NCI-H1105 treated with DMSO at 0.1 percent for 48 hours (cell line): ENCODE results near the gene MAPRE2.
"Not testable (repeated sequence)": the region's sequence is repeated elsewhere in the genome, so short reads cannot be mapped to it uniquely, and the experiment has no call there.

Experiments used
- DNase-seq: peaks from one replicate; lab custom pipeline; 2025; lab: John Stamatoyannopoulos, UW

MAPRE2 gene

GRCh38 chr18:35122586-35123224 lies 81.5 kb downstream of the MAPRE2 start:
- DNase-seq, result no peak

GRCh38 chr18:35123811-35124210 lies 82.6 kb downstream of the MAPRE2 start:
- DNase-seq, result no peak

- DNase-seq, result no peak
Measured at GRCh38 chr18:35127201-35127600, 86.0 kb downstream of the MAPRE2 start.

- DNase-seq, result no peak
Measured at GRCh38 chr18:35128675-35129074, 87.5 kb downstream of the MAPRE2 start.

- no peak for DNase-seq
Measured at GRCh38 chr18:35130236-35130635, 89.0 kb downstream of the MAPRE2 start.

- no peak for DNase-seq
Measured at GRCh38 chr18:35131387-35132020, 90.3 kb downstream of the MAPRE2 start.

- DNase-seq, result no peak
Measured at GRCh38 chr18:35132021-35132902, 91.0 kb downstream of the MAPRE2 start.

- DNase-seq, result no peak
Measured at GRCh38 chr18:35134190-35134730, 93.0 kb downstream of the MAPRE2 start.

- DNase-seq, result no peak
Measured at GRCh38 chr18:35134791-35135531, 93.7 kb downstream of the MAPRE2 start.

GRCh38 chr18:35136248-35136647 lies 95.0 kb downstream of the MAPRE2 start:
- no peak for DNase-seq

GRCh38 chr18:35136885-35137284 lies 95.7 kb downstream of the MAPRE2 start:
- no peak for DNase-seq

- no peak for DNase-seq
Measured at GRCh38 chr18:35137632-35138031, 96.4 kb downstream of the MAPRE2 start.

- DNase-seq, result no peak
Measured at GRCh38 chr18:35138773-35139172, 97.6 kb downstream of the MAPRE2 start.

GRCh38 chr18:35139517-35139916 lies 98.3 kb downstream of the MAPRE2 start:
- no peak for DNase-seq

- no peak for DNase-seq
Measured at GRCh38 chr18:35141077-35141476, 99.9 kb downstream of the MAPRE2 start.

- DNase-seq, result no peak
Measured at GRCh38 chr18:35141567-35142274, 100.5 kb downstream of the MAPRE2 start.

GRCh38 chr18:35142275-35142615 lies 101.0 kb downstream of the MAPRE2 start:
- no peak for DNase-seq

GRCh38 chr18:35143622-35144596 lies 102.7 kb downstream of the MAPRE2 start:
- DNase-seq, result peak; percentile 95

GRCh38 chr18:35144698-35145097 lies 103.5 kb downstream of the MAPRE2 start:
- no peak for DNase-seq

GRCh38 chr18:35150195-35150594 lies 109.0 kb downstream of the MAPRE2 start:
- not testable (repeated sequence) for DNase-seq
